DOHH2 (cell line): ENCODE measurements around the gene PSME1.
A peak's percentile ranks its signal among the peaks of the same experiment; 100 is the strongest.

Source experiments
- H3F3A ChIP-seq: fragments of 200-600 bp; sonication (generic), shearing (Covaris generic); 2 replicates; pipeline ENCODE4 v1.6.0; 2016; ENCODE audit warnings: antibody characterized with exemption, mild to moderate bottlenecking; ENCODE audit not compliant: control insufficient read depth, insufficient read depth
- H3K27ac ChIP-seq: fragments of 200-600 bp; sonication (generic); 2 replicates; pipeline ENCODE4 v1.5.1; 2014; ENCODE audit warnings: low read depth, mild to moderate bottlenecking, low read length, moderate library complexity
- H3K27me3 ChIP-seq: fragments of 200-600 bp; sonication (generic); 2 replicates; pipeline ENCODE4 v1.6.1; 2014; ENCODE audit warnings: mild to moderate bottlenecking, low read length, mixed read lengths; ENCODE audit not compliant: control insufficient read depth
- H3K36me3 ChIP-seq: fragments of 200-600 bp; sonication (generic); 2 replicates; pipeline ENCODE4 v1.6.1; 2014; ENCODE audit warnings: mild to moderate bottlenecking, low read length, moderate library complexity, mixed read lengths; ENCODE audit not compliant: control insufficient read depth
- H3K4me1 ChIP-seq: fragments of 200-600 bp; sonication (generic); 2 replicates; pipeline ENCODE4 v1.6.1; 2014; ENCODE audit warnings: mild to moderate bottlenecking, low read length, mixed read lengths; ENCODE audit not compliant: control insufficient read depth
- H3K4me2 ChIP-seq: fragments of 200-600 bp; sonication (generic); 2 replicates; pipeline ENCODE4 v1.6.0; 2014; ENCODE audit warnings: mild to moderate bottlenecking, low read length, moderate library complexity
- H3K4me3 ChIP-seq: fragments of 200-600 bp; sonication (generic); 2 replicates; pipeline ENCODE4 v1.5.1; 2014; ENCODE audit warnings: mild to moderate bottlenecking, low read length, mixed read lengths
- H3K79me2 ChIP-seq: fragments of 200-600 bp; sonication (generic); 2 replicates; pipeline ENCODE4 v1.6.1; 2014; ENCODE audit warnings: mild to moderate bottlenecking, low read length, mixed read lengths; ENCODE audit not compliant: control insufficient read depth
- H3K9me2 ChIP-seq: fragments of 200-600 bp; sonication (generic); replicated peaks from 2 replicates; pipeline ENCODE4 v1.6.1; 2014; ENCODE audit warnings: mild to moderate bottlenecking, low read length, mixed read lengths; ENCODE audit not compliant: control insufficient read depth
- H3K9me3 ChIP-seq: fragments of 200-600 bp; sonication (generic); 2 replicates; pipeline ENCODE4 v1.6.1; 2014; ENCODE audit warnings: antibody characterized with exemption, low read length, mixed read lengths; ENCODE audit not compliant: control insufficient read depth, insufficient read depth
- H4K20me1 ChIP-seq: fragments of 200-600 bp; sonication (generic); 2 replicates; pipeline ENCODE4 v1.6.0; 2014; ENCODE audit warnings: low read depth, mild to moderate bottlenecking, antibody characterized with exemption, low read length, moderate library complexity; ENCODE audit not compliant: control insufficient read depth, insufficient read depth
- CTCF ChIP-seq: fragments of 200-600 bp; sonication (generic); IDR thresholded peaks from one replicate; pipeline ENCODE4 v1.5.1; 2014; ENCODE audit warnings: antibody characterized with exemption, mild to moderate bottlenecking, low read depth, low read length; ENCODE audit not compliant: poor library complexity, severe bottlenecking
- EZH2phosphoT487 ChIP-seq: fragments of 200-600 bp; sonication (generic); IDR thresholded peaks from 2 replicates; pipeline ENCODE4 v1.6.1; 2017; ENCODE audit warnings: borderline replicate concordance, mild to moderate bottlenecking, antibody characterized with exemption, low read length, moderate library complexity, mixed read lengths

PSME1 gene

GRCh38 chr14:24145219-24145618 is 9.2 kb downstream of the PSME1 start:
- Histone ChIP-seq H3K9me3 (no peaks in the 10 kb centered on the region), H3K79me2 (peaks cover 49% of the 10 kb centered on the region), H3K36me3 (peaks cover 58% of the 10 kb centered on the region), H3K4me3 (peak overlapping the region; percentile 82), H3F3A (0 out of 2 replicates have a peak, but pooled peaks cover 3% of the 10 kb centered on the region), H3K9me2 (no peaks in the 10 kb centered on the region), H3K27me3 (no peaks in the 10 kb centered on the region), H3K27ac (no peak overlapping the region), H3K4me2 (peak overlapping the region; percentile 99), H3K4me1 (peaks cover 30% of the 10 kb centered on the region), H4K20me1 (peaks cover 3% of the 10 kb centered on the region; the same call in 1 of the 2 replicates)
- TF ChIP-seq CTCF (no peak), EZH2phosphoT487 (no peak)

DNA sequence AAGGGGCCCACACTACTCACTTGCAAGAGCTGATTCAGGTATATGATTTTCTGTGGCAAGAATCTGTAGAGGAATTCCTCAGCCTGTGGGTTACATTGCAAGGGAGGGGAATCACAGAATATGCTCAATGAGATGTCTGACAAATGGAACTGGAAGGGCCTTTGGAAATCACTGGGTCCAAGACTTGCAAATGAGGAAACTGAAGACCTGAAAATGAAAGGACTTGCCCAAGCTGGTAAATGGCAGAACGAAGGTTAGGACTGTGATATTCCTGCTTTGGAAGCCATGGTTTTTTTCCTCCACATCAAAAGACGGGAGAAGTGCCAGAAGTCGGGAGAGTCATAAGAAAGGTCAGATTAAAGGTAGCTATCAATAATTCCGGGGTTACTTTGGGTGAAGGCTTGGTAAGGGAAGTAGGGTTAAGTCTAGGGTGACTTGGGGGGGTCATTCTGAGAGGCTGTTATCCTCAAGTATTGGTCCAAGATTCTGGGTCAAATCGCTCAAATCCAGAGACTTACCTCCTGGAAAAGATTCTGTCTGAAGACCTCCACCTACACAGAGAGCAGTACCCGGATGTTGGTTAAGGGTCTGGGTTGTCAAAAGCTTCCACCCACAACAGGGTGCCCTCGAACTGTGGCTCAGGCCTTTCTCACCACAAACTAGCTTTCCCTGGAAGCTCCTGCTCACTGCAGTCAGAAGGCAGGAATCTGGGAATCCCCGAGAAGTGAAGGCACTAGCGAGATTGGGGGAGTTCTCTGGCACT is 9.9 kb downstream of the PSME1 start:
- H3K9me2 ChIP-seq, result no peaks in the 10 kb centered on the region
- 0 out of 2 replicates have a peak, but pooled peaks cover 3% of the 10 kb centered on the region for H3F3A ChIP-seq
- H3K4me2 ChIP-seq, result peak overlapping the region; percentile 99
- H3K4me3 ChIP-seq, result peak overlapping the region; percentile 82
- no peaks in the 10 kb centered on the region for H3K27me3 ChIP-seq
- no peak for TF ChIP-seq CTCF
- no peak for TF ChIP-seq EZH2phosphoT487
- H3K4me1 ChIP-seq, result peaks cover 30% of the 10 kb centered on the region
- peaks cover 3% of the 10 kb centered on the region; the same call in 1 of the 2 replicates for H4K20me1 ChIP-seq
- peak overlapping the region; percentile 76 for H3K27ac ChIP-seq
- H3K9me3 ChIP-seq, result no peaks in the 10 kb centered on the region
- H3K79me2 ChIP-seq, result peaks cover 42% of the 10 kb centered on the region
- peaks cover 60% of the 10 kb centered on the region for H3K36me3 ChIP-seq

- Histone ChIP-seq H3K27me3 (no peaks in the 10 kb centered on the region), H3K4me3 (peak within 1 kb of the TSS; percentile 82), H3K4me2 (peak within 1 kb of the TSS; percentile 99), H3K9me2 (no peaks in the 10 kb centered on the region), H3K27ac (peak within 1 kb of the TSS; percentile 76), H3K4me1 (peaks cover 30% of the 10 kb centered on the region), H3F3A (0 out of 2 replicates have a peak, but pooled peaks cover 3% of the 10 kb centered on the region), H4K20me1 (peaks cover 3% of the 10 kb centered on the region; the same call in 1 of the 2 replicates), H3K79me2 (peaks cover 39% of the 10 kb centered on the region), H3K36me3 (peaks cover 63% of the 10 kb centered on the region), H3K9me3 (no peaks in the 10 kb centered on the region)
- TF ChIP-seq CTCF, result no peak
- no peak for TF ChIP-seq EZH2phosphoT487
These were observed 10.5 kb downstream of the PSME1 start, which contains the start of gene PSME2 for GRCh38 chr14:24146453-24146977. PSME2 (minus strand) TSS chr14:24146610; CDS start chr14:24146581, 29 bp downstream.
